Right lobe of liver (tissue), 6 donors: ENCODE measurements around the gene RUSF1. TPM values are rescaled to one million over a fixed set of nuclear protein-coding genes. Genes with fewer than 3 reads are reported as not detected.
A peak's percentile ranks its signal among the peaks of the same experiment; 100 is the strongest.
"Not testable (repeated sequence)": the region's sequence is repeated elsewhere in the genome, so short reads cannot be mapped to it uniquely, and the experiment has no call there.

Experiments used
- ATAC-seq, 4 donors: fragments of 200-7000 bp; cut with Tn5 transposase; one replicate each; pipeline ENCODE4 v1.9.1; 2020; ENCODE audit warnings: mild to moderate bottlenecking in 4 of 4, moderate library complexity in 4 of 4
- DNase-seq, 3 donors: peaks; one replicate each; pipeline ENCODE4 v3.0.0-alpha.2; 2020
- H3K27ac ChIP-seq, 3 donors: fragments of 200-600 bp; one replicate each; pipeline ENCODE4 v1.8.0; 2022
- H3K27me3 ChIP-seq, 2 donors: fragments of 200-600 bp; one replicate each; pipeline ENCODE4 v1.8.0; 2022
- H3K36me3 ChIP-seq, 4 donors: fragments of 200-600 bp; sonication (generic) in 1 of 4; one replicate each; pipeline versions ENCODE4 v1.5.1 to v1.8.0; 2017 to 2022; ENCODE audit warnings: control low read depth in 1 of 4
- H3K4me1 ChIP-seq, 4 donors: fragments of 200-600 bp; sonication (generic) in 1 of 4; one replicate each; pipeline versions ENCODE4 v1.5.1 to v1.8.0; 2017 to 2022; ENCODE audit warnings: control low read depth in 1 of 4
- H3K4me3 ChIP-seq, 3 donors: fragments of 200-600 bp; one replicate each; pipeline ENCODE4 v1.8.0; 2022
- H3K9me3 ChIP-seq, 4 donors: fragments of 200-600 bp; sonication (generic) in 1 of 4; one replicate each; pipeline versions ENCODE4 v1.5.1 to v1.8.0; 2017 to 2022; ENCODE audit warnings: control low read depth in 1 of 4
- POLR2A ChIP-seq: fragments of 450-650 bp; IDR thresholded peaks from one replicate; pipeline ENCODE4 v1.6.1; 2017; ENCODE audit warnings: antibody characterized with exemption, mild to moderate bottlenecking
- WGBS: methylation state at CpG from one replicate; pipeline ENCODE4 v1.1.6; 2018; ENCODE audit warnings: low coverage, low lambda C conversion rate; ENCODE audit not compliant: insufficient coverage; ENCODE audit errors: missing lambda C conversion rate; 5-methylcytosine and 5-hydroxymethylcytosine counted together
- intact Hi-C, 2 donors: fragments of 100-400 bp; cut with DNase I; formaldehyde crosslinking; loops; one replicate each; pipeline versions ENCODE4 v1.11.2 to v1.14.1; 2022
- total RNA-seq, 6 experiments: library from RNA; depleted of rRNA in 2 of 6; stranded (reverse); fragments of >200 nt in 2 of 6; fragmentation: NEBNext Ultra II Directional in 3 of 6; extraction: Animal tissue kit (Norgen Biotek cat#: 25700) in 3 of 6; gene quantifications; one replicate each; pipeline versions ENCODE4 v1.1.0 to v1.2.4, GENCODE V29; 2016 to 2023
- TF ChIP-seq, protein P1 (sequence below), 4 donors: fragments of 200-600 bp in 3 of 4; fragments of 450-650 bp in 1 of 4; IDR thresholded peaks; one replicate each; pipeline versions ENCODE4 v1.5.1 to v1.8.0; 2016 to 2022; ENCODE audit warnings: antibody characterized with exemption in 4 of 4, mild to moderate bottlenecking in 2 of 4
- donor health status: DM: no; HTN: yes; CAD: no.
- donor health status: DM: no; HTN: no; CAD: no.
- donor health status: DM: no; HTN: no; CAD: no.
- donor health status: DM: no; HTN: yes; CAD: no.
- donor health status: DM: no; HTN: yes; CAD: no.

Gene RUSF1
- total RNA-seq, 6 experiments from 2014 or later = 35.8 to 70.3 (median 54.5) TPM

DNA sequence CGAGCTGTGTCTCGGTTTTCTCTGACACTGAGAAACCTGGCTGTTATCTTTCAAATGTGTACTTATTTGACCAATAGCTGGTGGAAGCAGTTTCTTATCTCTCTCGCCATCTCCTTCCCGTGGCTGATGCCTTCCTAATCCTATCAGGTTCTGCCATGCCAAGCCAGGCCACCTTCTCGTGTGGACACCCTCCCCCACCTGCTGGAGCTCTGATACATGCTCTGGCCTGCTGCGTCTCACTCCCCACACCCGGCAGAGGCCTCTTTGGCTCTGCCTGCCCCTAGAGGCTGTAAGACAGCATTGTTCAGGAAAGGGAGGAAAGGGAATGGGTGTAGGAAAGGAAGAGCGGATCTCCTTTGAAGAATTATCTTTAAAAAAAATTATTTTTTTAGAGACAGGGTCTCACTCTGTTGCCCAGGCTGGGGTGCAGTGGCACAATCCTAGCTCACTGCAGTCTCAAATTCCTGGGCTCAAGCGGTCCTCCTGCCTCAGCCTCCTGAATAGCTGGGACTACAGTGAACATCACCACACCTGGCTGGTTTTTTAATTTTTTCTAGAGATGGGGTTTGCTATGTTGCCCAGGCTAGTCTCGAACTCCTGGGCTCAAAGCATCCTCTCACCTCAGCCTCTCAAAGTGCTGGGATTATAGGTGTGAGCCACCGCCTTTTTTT, 56.4 kb downstream of the RUSF1 start:
- peaks cover 0 to 38% (median 9%) of the 10 kb centered on the region in 4 donors for H3K4me1 ChIP-seq
- no peak overlapping the region for H3K27ac ChIP-seq
- peak in 1 of 3 donors; percentile 59 for DNase-seq

DNA sequence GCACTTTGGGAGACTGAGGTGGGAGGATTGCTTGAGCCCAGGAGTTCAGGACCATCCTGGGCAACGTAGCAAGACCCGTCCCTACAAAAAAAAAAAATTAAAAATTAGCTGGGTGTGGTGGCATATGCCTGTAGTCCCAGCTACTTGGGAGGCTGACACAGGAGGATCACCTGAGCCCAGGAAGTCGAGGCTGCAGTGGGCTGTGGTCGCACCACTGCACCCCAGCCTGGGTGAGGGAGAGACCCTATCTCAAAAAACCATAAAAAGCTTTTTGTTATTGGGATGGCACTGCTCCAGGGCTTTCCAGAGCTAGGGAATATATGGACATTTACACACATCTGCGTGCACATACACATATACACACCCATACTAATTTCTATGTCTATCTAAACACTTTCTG, 57.0 kb downstream of the RUSF1 start:
- Histone ChIP-seq H3K27ac (no peak overlapping the region), H3K4me1 (peaks cover 0 to 33% (median 7%) of the 10 kb centered on the region in 4 donors), H3K4me3 (no peak overlapping the region), H3K36me3 (no peaks in the 10 kb centered on the region), H3K9me3 (no peaks in the 10 kb centered on the region), H3K27me3 (no peaks in the 10 kb centered on the region)
- ATAC-seq (no peak), DNase-seq (no peak)
- intact Hi-C loops = loop anchor here in 1 of 2 donors (10.0 kb wide), 1 partner anchor 266 kb away; the partner anchor contains the start of gene FUS
- 76% methylated on average over 4 of the region's 5 CpGs for whole genome bisulfite sequencing
- TF ChIP-seq POLR2A = no peak
- TF ChIP-seq, protein P1, sequence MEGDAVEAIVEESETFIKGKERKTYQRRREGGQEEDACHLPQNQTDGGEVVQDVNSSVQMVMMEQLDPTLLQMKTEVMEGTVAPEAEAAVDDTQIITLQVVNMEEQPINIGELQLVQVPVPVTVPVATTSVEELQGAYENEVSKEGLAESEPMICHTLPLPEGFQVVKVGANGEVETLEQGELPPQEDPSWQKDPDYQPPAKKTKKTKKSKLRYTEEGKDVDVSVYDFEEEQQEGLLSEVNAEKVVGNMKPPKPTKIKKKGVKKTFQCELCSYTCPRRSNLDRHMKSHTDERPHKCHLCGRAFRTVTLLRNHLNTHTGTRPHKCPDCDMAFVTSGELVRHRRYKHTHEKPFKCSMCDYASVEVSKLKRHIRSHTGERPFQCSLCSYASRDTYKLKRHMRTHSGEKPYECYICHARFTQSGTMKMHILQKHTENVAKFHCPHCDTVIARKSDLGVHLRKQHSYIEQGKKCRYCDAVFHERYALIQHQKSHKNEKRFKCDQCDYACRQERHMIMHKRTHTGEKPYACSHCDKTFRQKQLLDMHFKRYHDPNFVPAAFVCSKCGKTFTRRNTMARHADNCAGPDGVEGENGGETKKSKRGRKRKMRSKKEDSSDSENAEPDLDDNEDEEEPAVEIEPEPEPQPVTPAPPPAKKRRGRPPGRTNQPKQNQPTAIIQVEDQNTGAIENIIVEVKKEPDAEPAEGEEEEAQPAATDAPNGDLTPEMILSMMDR (IDR thresholded peaks at IDR 0.05) = no peak

More for the DNA sequence above, 56.4 kb downstream of the RUSF1 start:
- intact Hi-C loops = loop anchor here in 1 of 2 donors (10.0 kb wide), 1 partner anchor 267 kb away; the partner anchor contains the start of gene FUS
- H3K27me3 ChIP-seq = no peaks in the 10 kb centered on the region
- no peaks in the 10 kb centered on the region for H3K36me3 ChIP-seq
- ATAC-seq = peak; percentile 79 to 87 (median 85)
- WGBS = 39% methylated on average over 8 of the region's 11 CpGs
- no peak for TF ChIP-seq POLR2A
- TF ChIP-seq, protein P1 (IDR thresholded peaks at IDR 0.05) = peak; percentile 41 to 46 (median 42)
- H3K4me3 ChIP-seq = no peak overlapping the region
- H3K9me3 ChIP-seq = no peaks in the 10 kb centered on the region

DNA sequence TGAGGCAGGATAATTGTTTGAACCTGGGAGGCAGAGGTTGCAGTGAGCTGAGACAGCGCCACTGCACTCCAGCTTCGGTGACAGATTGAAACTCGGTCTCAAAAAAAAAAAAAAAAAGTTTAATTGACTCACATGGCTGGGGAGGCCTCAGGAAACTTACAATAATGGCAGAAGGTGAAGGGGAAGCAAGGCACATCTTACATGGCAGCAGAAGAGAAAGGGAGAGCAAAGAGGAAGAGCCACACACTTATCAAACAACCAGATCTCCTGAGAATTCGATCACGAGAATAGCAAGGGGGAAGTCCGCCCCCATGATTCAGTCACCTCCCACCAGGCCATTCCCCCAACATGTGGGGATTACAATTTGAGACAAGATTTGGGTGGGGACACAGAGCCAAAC, 62.3 kb downstream of the RUSF1 start:
- 49% methylated on average over 3 of the region's 6 CpGs for WGBS
- intact Hi-C loops = not testable (repeated sequence)

DNA sequence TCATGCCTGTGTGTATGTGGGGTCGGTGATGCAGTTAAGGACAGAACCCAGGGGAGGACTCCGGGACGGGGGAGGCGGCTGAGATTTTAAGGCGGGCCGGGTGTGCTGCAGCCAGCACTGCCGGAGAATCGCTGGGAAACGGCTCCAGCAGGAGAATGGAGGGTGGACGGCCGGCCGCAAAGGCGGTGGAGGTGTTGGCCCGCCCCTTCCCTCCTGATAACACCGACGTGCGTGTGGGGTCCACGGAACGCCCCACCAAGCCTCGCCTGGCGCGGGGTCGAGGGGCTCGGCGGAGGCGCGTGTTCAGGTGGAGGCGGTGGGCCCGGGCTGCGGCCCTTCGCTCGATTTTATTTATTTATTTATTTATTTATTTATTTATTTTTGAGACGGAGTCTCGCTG, 66.2 kb downstream of the RUSF1 start:
- 74% methylated on average over 29 of the region's 34 CpGs for WGBS
- DNase-seq = peak in 1 of 3 donors; percentile 54
- Histone ChIP-seq H3K4me1 (peaks cover 0 to 5% (median 0%) of the 10 kb centered on the region in 4 donors), H3K27ac (peak overlapping the region in 1 of 3 donors; percentile 59), H3K27me3 (no peaks in the 10 kb centered on the region), H3K4me3 (peak overlapping the region; percentile 66 to 82 (median 78)), H3K36me3 (no peaks in the 10 kb centered on the region), H3K9me3 (no peaks in the 10 kb centered on the region)
- intact Hi-C loops = no loop called here
- ATAC-seq = no peak
- TF ChIP-seq, protein P1 (IDR thresholded peaks at IDR 0.05) = no peak

More for the DNA sequence above, 62.3 kb downstream of the RUSF1 start:
- not testable (repeated sequence) for ATAC-seq, H3K27me3 ChIP-seq, H3K4me3 ChIP-seq, H3K27ac ChIP-seq, DNase-seq, H3K4me1 ChIP-seq, H3K36me3 ChIP-seq, H3K9me3 ChIP-seq

DNA sequence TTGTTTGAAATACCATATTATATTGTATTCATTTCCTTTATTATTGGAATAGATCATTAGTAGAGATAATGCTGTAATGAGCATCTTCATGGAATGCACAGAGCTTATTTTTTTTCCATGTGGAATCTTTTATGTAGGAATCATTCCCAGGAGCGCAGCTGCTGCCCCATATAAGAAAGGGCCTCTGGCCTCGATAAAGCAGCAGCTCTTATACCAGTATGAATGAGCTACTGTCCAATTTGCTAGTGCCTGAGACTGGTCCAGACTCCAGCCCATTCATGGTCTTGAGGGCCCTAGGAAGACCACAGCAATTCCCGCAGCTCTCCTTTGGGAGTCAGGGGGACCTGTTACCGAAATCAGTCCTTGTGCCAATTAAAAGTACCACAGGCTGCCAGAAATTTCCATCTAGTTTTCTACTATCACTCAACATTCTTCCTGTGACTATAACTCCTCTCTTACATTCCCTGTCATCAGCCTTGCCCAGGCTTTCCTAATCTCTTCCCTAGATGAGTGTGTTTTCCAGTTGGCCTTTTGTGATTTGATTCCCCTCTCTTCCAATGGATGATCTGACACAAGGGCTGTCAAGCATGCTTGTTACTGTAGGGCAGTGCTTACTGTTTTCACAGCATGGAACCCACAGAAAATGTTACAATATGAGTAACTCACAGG, 67.5 kb downstream of the RUSF1 start:
- Histone ChIP-seq H3K4me3 (no peak overlapping the region), H3K9me3 (no peaks in the 10 kb centered on the region), H3K4me1 (peaks cover 0 to 5% (median 0%) of the 10 kb centered on the region in 4 donors), H3K27ac (no peak overlapping the region), H3K36me3 (no peaks in the 10 kb centered on the region), H3K27me3 (no peaks in the 10 kb centered on the region)
- ATAC-seq (no peak), DNase-seq (no peak)
- 74% methylated on average over 3 of the region's 4 CpGs for WGBS
- TF ChIP-seq, protein P1 (IDR thresholded peaks at IDR 0.05) = no peak
- no peak for TF ChIP-seq POLR2A
- intact Hi-C loops = no loop called here
